Hepatocyte (in vitro differentiated cells): Measurements from ENCODE around the gene EGLN3. TPM values are rescaled to one million over a fixed set of nuclear protein-coding genes. Genes with fewer than 3 reads are reported as not detected.
"Not testable (repeated sequence)": the region's sequence is repeated elsewhere in the genome, so short reads cannot be mapped to it uniquely, and the experiment has no call there.

Experiments used
- DNase-seq: peaks from one replicate; pipeline ENCODE4 v3.0.0-alpha.2; 2016; ENCODE audit warnings: low spot score
- H2AFZ ChIP-seq: fragments of 200-600 bp; sonication (generic); 2 replicates; pipeline ENCODE4 v1.6.0; 2016; ENCODE audit warnings: antibody characterized with exemption, mild to moderate bottlenecking
- H3K27ac ChIP-seq: fragments of 200-600 bp; sonication (generic); 2 replicates; pipeline ENCODE4 v1.5.1; 2016; ENCODE audit warnings: mild to moderate bottlenecking
- H3K27me3 ChIP-seq: fragments of 200-600 bp; sonication (generic); 2 replicates; pipeline ENCODE4 v1.6.1; 2016
- H3K36me3 ChIP-seq: fragments of 200-600 bp; sonication (generic); replicated peaks from 2 replicates; pipeline ENCODE4 v1.5.1; 2016; ENCODE audit warnings: low read depth; ENCODE audit not compliant: insufficient read depth
- H3K4me1 ChIP-seq: fragments of 200-600 bp; sonication (generic); 2 replicates; pipeline ENCODE4 v1.5.1; 2016; ENCODE audit warnings: mild to moderate bottlenecking, moderate library complexity; ENCODE audit not compliant: insufficient read depth
- H3K4me2 ChIP-seq: fragments of 200-600 bp; sonication (generic); 2 replicates; pipeline ENCODE4 v1.6.0; 2016
- H3K4me3 ChIP-seq: fragments of 200-600 bp; sonication (generic); 2 replicates; pipeline ENCODE4 v1.5.1; 2016; ENCODE audit warnings: mild to moderate bottlenecking
- H3K79me2 ChIP-seq: fragments of 200-600 bp; sonication (generic); 2 replicates; pipeline ENCODE4 v1.6.0; 2017; ENCODE audit warnings: mild to moderate bottlenecking
- H3K9me2 ChIP-seq: fragments of 200-600 bp; sonication (generic); replicated peaks from 2 replicates; pipeline ENCODE4 v1.6.0; 2017; ENCODE audit warnings: mild to moderate bottlenecking; ENCODE audit not compliant: insufficient read depth
- H3K9me3 ChIP-seq: fragments of 200-600 bp; sonication (generic); 2 replicates; pipeline ENCODE4 v1.5.1; 2016; ENCODE audit warnings: low read depth, mild to moderate bottlenecking
- H4K20me1 ChIP-seq: fragments of 200-600 bp; sonication (generic); 2 replicates; pipeline ENCODE4 v1.6.0; 2016; ENCODE audit warnings: mild to moderate bottlenecking; ENCODE audit not compliant: insufficient read depth, poor library complexity, severe bottlenecking
- EZH2 ChIP-seq: fragments of 200-600 bp; sonication (generic); IDR thresholded peaks from 2 replicates; pipeline ENCODE4 v1.6.1; 2016; ENCODE audit warnings: antibody characterized with exemption, mild to moderate bottlenecking, borderline replicate concordance
- EZH2phosphoT487 ChIP-seq: fragments of 200-600 bp; sonication (generic); IDR thresholded peaks from one replicate; pipeline ENCODE4 v1.6.1; 2018; ENCODE audit warnings: antibody characterized with exemption, mild to moderate bottlenecking, low read depth, moderate library complexity; ENCODE audit not compliant: unreplicated experiment, severe bottlenecking
- WGBS: methylation state at CpG from one replicate; pipeline ENCODE4 v1.1.6; 2016; ENCODE audit warnings: low lambda C conversion rate; ENCODE audit errors: missing lambda C conversion rate; 5-methylcytosine and 5-hydroxymethylcytosine counted together
- polyA plus RNA-seq: library from polyadenylated mRNA; unstranded; fragments of >200 nt; fragmentation: Nextera tagmentation; extraction: Ambion mirVana; gene quantifications from 2 replicates; pipeline ENCODE4 v1.2.1, GENCODE V29; 2016
- total RNA-seq: library from RNA; depleted of rRNA; stranded (reverse); fragments of >200 nt; gene quantifications from 2 replicates; pipeline ENCODE4 v1.2.3, GENCODE V29; 2014
- TF ChIP-seq, protein P1 (sequence below): fragments of 200-600 bp; sonication (generic); IDR thresholded peaks from 2 replicates; pipeline ENCODE4 v1.5.1; 2016; ENCODE audit warnings: antibody characterized with exemption, mild to moderate bottlenecking; ENCODE audit not compliant: poor library complexity

Gene EGLN3
- total and polyA plus RNA-seq, 2 experiments from 2014 or later = 11.9 to 17.2 TPM

DNA sequence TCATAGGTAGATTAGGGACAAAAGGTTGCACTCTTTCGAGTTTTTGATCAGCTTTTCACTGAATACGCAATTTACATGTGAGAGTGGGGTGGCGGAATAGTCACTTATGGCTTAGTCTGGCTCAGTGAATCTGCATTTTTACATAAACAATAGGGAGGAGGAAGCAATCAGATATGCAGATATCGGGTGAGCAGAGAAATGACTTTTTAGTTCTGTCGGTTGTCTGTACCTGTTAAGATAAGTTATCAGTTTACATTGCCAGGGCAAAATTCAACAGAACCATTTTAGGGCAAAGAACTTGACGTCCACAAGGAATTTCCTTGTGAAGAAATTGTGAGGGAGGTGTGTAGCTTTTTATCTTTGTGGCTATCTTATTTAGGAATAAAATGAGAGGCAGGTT is 15.4 kb upstream of the EGLN3 start:
- H3K4me3 ChIP-seq = no peak overlapping the region
- DNase-seq = no peak
- no peaks in the 10 kb centered on the region for H3K4me1 ChIP-seq
- no peaks in the 10 kb centered on the region for H3K79me2 ChIP-seq
- no peak overlapping the region for H3K27ac ChIP-seq
- H4K20me1 ChIP-seq = no peaks in the 10 kb centered on the region
- H3K27me3 ChIP-seq = no peaks in the 10 kb centered on the region
- no peak overlapping the region for H2AFZ ChIP-seq
- WGBS = 50% methylated on average over 6 of the region's 6 CpGs
- no peak overlapping the region for H3K4me2 ChIP-seq
- TF ChIP-seq EZH2phosphoT487 = no peak
- TF ChIP-seq EZH2 = no peak
- TF ChIP-seq, protein P1, sequence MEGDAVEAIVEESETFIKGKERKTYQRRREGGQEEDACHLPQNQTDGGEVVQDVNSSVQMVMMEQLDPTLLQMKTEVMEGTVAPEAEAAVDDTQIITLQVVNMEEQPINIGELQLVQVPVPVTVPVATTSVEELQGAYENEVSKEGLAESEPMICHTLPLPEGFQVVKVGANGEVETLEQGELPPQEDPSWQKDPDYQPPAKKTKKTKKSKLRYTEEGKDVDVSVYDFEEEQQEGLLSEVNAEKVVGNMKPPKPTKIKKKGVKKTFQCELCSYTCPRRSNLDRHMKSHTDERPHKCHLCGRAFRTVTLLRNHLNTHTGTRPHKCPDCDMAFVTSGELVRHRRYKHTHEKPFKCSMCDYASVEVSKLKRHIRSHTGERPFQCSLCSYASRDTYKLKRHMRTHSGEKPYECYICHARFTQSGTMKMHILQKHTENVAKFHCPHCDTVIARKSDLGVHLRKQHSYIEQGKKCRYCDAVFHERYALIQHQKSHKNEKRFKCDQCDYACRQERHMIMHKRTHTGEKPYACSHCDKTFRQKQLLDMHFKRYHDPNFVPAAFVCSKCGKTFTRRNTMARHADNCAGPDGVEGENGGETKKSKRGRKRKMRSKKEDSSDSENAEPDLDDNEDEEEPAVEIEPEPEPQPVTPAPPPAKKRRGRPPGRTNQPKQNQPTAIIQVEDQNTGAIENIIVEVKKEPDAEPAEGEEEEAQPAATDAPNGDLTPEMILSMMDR = no peak
- H3K9me2 ChIP-seq = no peaks in the 10 kb centered on the region
- H3K9me3 ChIP-seq = no peaks in the 10 kb centered on the region
- H3K36me3 ChIP-seq = no peaks in the 10 kb centered on the region

DNA sequence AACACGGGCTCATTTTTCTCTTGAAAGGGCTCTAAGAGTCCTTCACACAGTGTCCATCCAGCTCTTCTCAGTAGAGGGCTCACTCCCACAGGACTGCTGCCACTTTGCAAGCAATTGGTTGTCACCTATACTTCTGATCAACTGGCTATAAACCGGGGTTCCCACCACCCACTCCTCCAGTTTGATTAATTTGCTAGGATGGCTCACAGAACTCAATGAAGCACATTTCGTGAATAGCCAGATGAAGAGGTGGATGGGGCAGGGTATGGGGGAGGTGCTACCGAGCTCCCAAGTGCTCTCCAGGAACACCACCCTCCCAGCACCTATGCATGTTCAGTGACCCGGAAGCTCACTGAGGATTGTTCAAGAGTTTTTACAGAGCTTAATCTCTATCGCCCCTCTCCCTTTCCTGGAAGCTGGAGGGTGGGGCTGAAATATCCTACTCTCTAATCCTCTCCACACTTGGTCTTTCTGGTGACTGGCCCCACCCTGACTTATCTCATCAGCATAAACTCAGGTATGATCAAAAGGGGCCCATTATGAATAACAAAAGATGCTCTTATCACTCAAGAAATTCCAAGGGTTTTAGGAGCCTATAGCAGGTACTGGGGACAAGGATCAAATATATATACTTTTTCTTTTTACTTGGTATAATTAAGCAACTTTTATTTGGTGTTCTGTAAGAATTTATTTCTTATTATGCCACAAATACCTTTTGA is 13.9 kb upstream of the EGLN3 start:
- Histone ChIP-seq H2AFZ (no peak overlapping the region), H3K27ac (no peak overlapping the region), H3K9me3 (no peaks in the 10 kb centered on the region), H4K20me1 (no peaks in the 10 kb centered on the region), H3K4me3 (no peak overlapping the region), H3K36me3 (no peaks in the 10 kb centered on the region), H3K9me2 (no peaks in the 10 kb centered on the region), H3K4me1 (no peaks in the 10 kb centered on the region), H3K27me3 (no peaks in the 10 kb centered on the region), H3K4me2 (no peak overlapping the region), H3K79me2 (no peaks in the 10 kb centered on the region)
- no peak for TF ChIP-seq EZH2phosphoT487
- TF ChIP-seq, protein P1 = no peak
- TF ChIP-seq EZH2 = no peak
- 72% methylated on average over 6 of the region's 6 CpGs for WGBS
- DNase-seq = no peak

DNA sequence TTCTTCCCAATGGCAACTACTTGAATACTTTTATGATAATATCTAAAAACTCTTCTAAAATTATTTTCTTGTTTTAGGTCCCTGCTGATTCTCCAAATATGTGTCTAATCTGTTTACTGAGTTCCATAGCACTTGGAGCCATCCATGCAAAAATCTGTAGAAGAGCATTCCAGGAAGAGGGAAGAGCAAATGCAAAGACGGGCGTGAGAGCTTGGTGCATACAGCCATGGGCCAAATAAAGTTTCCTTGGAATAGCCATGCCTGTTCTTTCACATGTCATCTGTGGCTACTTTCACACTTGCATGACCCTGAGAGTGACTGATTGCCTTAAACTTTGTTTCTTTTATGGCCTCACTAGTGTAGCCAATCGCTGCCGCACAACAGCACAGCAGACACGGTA is 13.0 kb upstream of the EGLN3 start:
- no peaks in the 10 kb centered on the region for H3K9me2 ChIP-seq
- no peaks in the 10 kb centered on the region for H3K79me2 ChIP-seq
- H3K4me1 ChIP-seq = no peaks in the 10 kb centered on the region
- no peak overlapping the region for H3K4me3 ChIP-seq
- H3K9me3 ChIP-seq = no peaks in the 10 kb centered on the region
- DNase-seq = no peak
- no peak overlapping the region for H2AFZ ChIP-seq
- no peaks in the 10 kb centered on the region for H3K36me3 ChIP-seq
- H4K20me1 ChIP-seq = no peaks in the 10 kb centered on the region
- H3K27me3 ChIP-seq = no peaks in the 10 kb centered on the region
- H3K27ac ChIP-seq = no peak overlapping the region
- no peak overlapping the region for H3K4me2 ChIP-seq
- WGBS = 92% methylated on average over 5 of the region's 5 CpGs
- TF ChIP-seq EZH2 = no peak
- TF ChIP-seq, protein P1 = no peak
- TF ChIP-seq EZH2phosphoT487 = no peak

DNA sequence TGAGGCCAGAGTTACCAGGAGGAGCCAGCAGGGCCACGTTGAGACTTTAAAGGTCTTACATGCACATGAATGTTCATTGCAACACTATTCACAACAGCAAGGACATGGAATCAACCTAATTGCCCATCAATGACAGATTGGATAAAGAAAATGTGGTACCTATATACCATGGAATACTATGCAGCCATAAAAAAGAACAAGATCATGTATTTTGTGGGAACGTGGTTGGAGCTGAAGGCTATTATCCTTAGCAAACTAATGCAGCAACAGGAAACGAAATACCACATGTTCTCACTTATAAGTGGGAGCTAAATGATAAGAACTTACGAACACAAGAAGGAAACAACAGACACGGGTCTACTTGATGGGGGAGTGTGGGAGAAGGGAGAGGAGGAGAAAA is 11.6 kb upstream of the EGLN3 start:
- DNase-seq, H2AFZ ChIP-seq, H3K4me3 ChIP-seq, H3K27me3 ChIP-seq, H3K4me1 ChIP-seq, H3K9me3 ChIP-seq, H3K4me2 ChIP-seq, H3K9me2 ChIP-seq, H3K27ac ChIP-seq, H4K20me1 ChIP-seq, H3K79me2 ChIP-seq, H3K36me3 ChIP-seq: not testable (repeated sequence)
- WGBS = 92% methylated on average over 5 of the region's 5 CpGs
